Fibroblast of lung (primary cell): ENCODE measurements around the gene SHC4. TPM values are rescaled to one million over a fixed set of nuclear protein-coding genes. Genes with fewer than 3 reads are reported as not detected.

Experiments
- DNase-seq, 2 donors: peaks; one replicate each; pipeline versions ENCODE4 v3.0.0 to v3.0.0-alpha.2; 2010; ENCODE audit warnings: low read depth in 2 of 2
- H2AFZ ChIP-seq: 2 replicates; pipeline ENCODE4 v1.5.1; 2012; ENCODE audit warnings: low read length, control low read depth, inconsistent platforms
- H3K27ac ChIP-seq: 2 replicates; pipeline ENCODE4 v1.5.1; 2011; ENCODE audit warnings: low read length, control low read depth; ENCODE audit not compliant: insufficient read depth
- H3K27me3 ChIP-seq: 2 replicates; pipeline ENCODE4 v1.5.1; 2011; ENCODE audit warnings: mild to moderate bottlenecking, low read length; ENCODE audit not compliant: control insufficient read depth, insufficient read depth
- H3K36me3 ChIP-seq: 2 replicates; pipeline ENCODE4 v1.5.1; 2011; ENCODE audit warnings: low read length; ENCODE audit not compliant: control insufficient read depth, insufficient read depth
- H3K4me1 ChIP-seq: 2 replicates; pipeline ENCODE4 v1.5.1; 2011; ENCODE audit warnings: low read length; ENCODE audit not compliant: control insufficient read depth, insufficient read depth; ENCODE audit errors: extremely low read depth
- H3K4me2 ChIP-seq: 2 replicates; pipeline ENCODE4 v1.5.1; 2011; ENCODE audit warnings: low read length, control low read depth; ENCODE audit not compliant: insufficient read depth; ENCODE audit errors: extremely low read depth
- H3K4me3 ChIP-seq, 4 experiments: fragments of 200-600 bp in 1 of 4; sonication (generic) in 1 of 4; replicated peaks in 1 of 4; 2 replicates each; pipeline ENCODE4 v1.5.1; 2011 to 2016; ENCODE audit warnings: low read length in 4 of 4, low read depth in 3 of 4, mild to moderate bottlenecking in 3 of 4, control low read depth in 2 of 4, inconsistent platforms in 1 of 4, mixed read lengths in 1 of 4; ENCODE audit not compliant: insufficient read depth in 1 of 4; ENCODE audit errors: control extremely low read depth in 1 of 4
- H3K79me2 ChIP-seq: 2 replicates; pipeline ENCODE4 v1.5.1; 2012; ENCODE audit warnings: mild to moderate bottlenecking, low read length, inconsistent platforms; ENCODE audit not compliant: control insufficient read depth, insufficient read depth
- H3K9ac ChIP-seq: 2 replicates; pipeline ENCODE4 v1.5.1; 2011; ENCODE audit warnings: mild to moderate bottlenecking, low read length, control low read depth; ENCODE audit not compliant: insufficient read depth
- H3K9me3 ChIP-seq: 2 replicates; pipeline ENCODE4 v1.5.1; 2012; ENCODE audit warnings: low read depth, low read length; ENCODE audit not compliant: control insufficient read depth, insufficient read depth
- H4K20me1 ChIP-seq: 2 replicates; pipeline ENCODE4 v1.5.1; 2011; ENCODE audit warnings: low read length; ENCODE audit not compliant: control insufficient read depth, insufficient read depth; ENCODE audit errors: extremely low read depth
- CTCF ChIP-seq, 2 donors: IDR thresholded peaks in 1 of 2; conservative IDR thresholded peaks in 1 of 2; 1 replicate in 1 of 2; 2 replicates in 1 of 2; pipeline ENCODE4 v1.5.1; 2011 to 2012; ENCODE audit warnings: low read length in 2 of 2, control low read depth in 1 of 2, inconsistent platforms in 1 of 2, low read depth in 1 of 2, mild to moderate bottlenecking in 1 of 2
- EZH2 ChIP-seq: IDR thresholded peaks from 2 replicates; pipeline ENCODE4 v1.5.1; 2012; ENCODE audit warnings: low read length, control low read depth, mild to moderate bottlenecking; ENCODE audit errors: missing control alignments
- polyA plus RNA-seq, 2 donors: library from polyadenylated mRNA; depleted of rRNA in 1 of 2; stranded (reverse) in 1 of 2; unstranded in 1 of 2; fragments of >200 nt; gene quantifications; 2 replicates each; pipeline ENCODE4 v1.2.1, GENCODE V29; 2011 to 2012; ENCODE audit warnings: missing spikeins in 1 of 2
- total RNA-seq: library from RNA; depleted of rRNA; stranded (reverse); fragments of >200 nt; gene quantifications from 2 replicates; pipeline ENCODE4 v1.2.1, GENCODE V29; 2014

Gene SHC4
- total and polyA plus RNA-seq, 2 donors (not counting 1 experiment from before 2014, with no cell fraction given): 0.75 to 1.5 TPM

GRCh38 chr15:48869966-48870365 lies 93.8 kb downstream of the SHC4 start:
- Histone ChIP-seq H3K4me1 (peaks cover 15% of the 10 kb centered on the region), H3K27me3 (no peaks in the 10 kb centered on the region), H4K20me1 (no peaks in the 10 kb centered on the region), H3K79me2 (no peaks in the 10 kb centered on the region), H3K9ac (no peak overlapping the region), H3K36me3 (no peaks in the 10 kb centered on the region), H3K9me3 (no peaks in the 10 kb centered on the region), H3K4me3 (no peak overlapping the region), H3K4me2 (no peak overlapping the region), H3K27ac (no peak overlapping the region), H2AFZ (no peak overlapping the region)
- TF ChIP-seq CTCF (conservative IDR thresholded peaks at IDR 0.05 in 1 of 2, IDR thresholded peaks at IDR 0.05 in 1 of 2; ENCODE audit: low read depth in 1 of 2, low read length in 2 of 2): no peak
- DNase-seq: no peak

GRCh38 chr15:48868536-48868935 lies 95.2 kb downstream of the SHC4 start:
- Histone ChIP-seq H4K20me1 (no peaks in the 10 kb centered on the region), H3K27me3 (no peaks in the 10 kb centered on the region), H3K79me2 (no peaks in the 10 kb centered on the region), H3K4me1 (peaks cover 15% of the 10 kb centered on the region), H3K27ac (no peak overlapping the region), H3K4me2 (peak overlapping the region; percentile 46), H2AFZ (no peak overlapping the region), H3K4me3 (no peak overlapping the region), H3K9ac (no peak overlapping the region), H3K36me3 (no peaks in the 10 kb centered on the region), H3K9me3 (no peaks in the 10 kb centered on the region)
- TF ChIP-seq CTCF (conservative IDR thresholded peaks at IDR 0.05 in 1 of 2, IDR thresholded peaks at IDR 0.05 in 1 of 2; ENCODE audit: low read depth in 1 of 2, low read length in 2 of 2) (no peak), EZH2 (no peak)
- peak; percentile 70 to 88 for DNase-seq

DNA sequence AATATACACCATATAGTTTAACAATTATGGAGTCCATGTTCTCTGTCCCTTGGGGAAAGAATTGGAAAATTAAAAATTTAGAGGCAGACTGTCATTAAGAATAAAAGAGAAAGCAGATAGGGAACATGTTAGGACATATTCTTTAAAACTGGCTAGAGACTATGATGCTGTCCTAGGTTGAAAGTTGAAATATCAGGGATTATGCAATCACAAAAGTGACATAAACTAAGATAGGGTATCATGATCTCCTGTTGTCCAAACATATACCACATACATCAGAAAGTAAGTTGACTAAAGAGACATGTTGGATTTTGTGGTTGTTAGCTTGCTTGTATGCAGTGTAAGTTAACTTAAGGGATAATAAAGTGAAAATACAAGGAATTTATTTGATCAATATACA lies 95.7 kb downstream of the SHC4 start:
- Histone ChIP-seq H3K9me3 (no peaks in the 10 kb centered on the region), H3K9ac (no peak overlapping the region), H3K27me3 (no peaks in the 10 kb centered on the region), H3K79me2 (no peaks in the 10 kb centered on the region), H3K27ac (no peak overlapping the region), H4K20me1 (no peaks in the 10 kb centered on the region), H3K4me1 (peaks cover 15% of the 10 kb centered on the region), H2AFZ (no peak overlapping the region), H3K36me3 (no peaks in the 10 kb centered on the region), H3K4me3 (no peak overlapping the region), H3K4me2 (no peak overlapping the region)
- no peak for TF ChIP-seq EZH2
- TF ChIP-seq CTCF (conservative IDR thresholded peaks at IDR 0.05 in 1 of 2, IDR thresholded peaks at IDR 0.05 in 1 of 2; ENCODE audit: low read depth in 1 of 2, low read length in 2 of 2): no peak
- DNase-seq: peak in 1 of 2 donors; percentile 31
